Measurements from ENCODE around the gene CRISP1. TPM values are rescaled to one million over a fixed set of nuclear protein-coding genes. Genes with fewer than 3 reads are reported as not detected.
"Not testable (repeated sequence)": the region's sequence is repeated elsewhere in the genome, so short reads cannot be mapped to it uniquely, and the experiment has no call there.

Gene CRISP1
- total RNA-seq, 6 experiments from 2014 or later: not detected

DNA sequence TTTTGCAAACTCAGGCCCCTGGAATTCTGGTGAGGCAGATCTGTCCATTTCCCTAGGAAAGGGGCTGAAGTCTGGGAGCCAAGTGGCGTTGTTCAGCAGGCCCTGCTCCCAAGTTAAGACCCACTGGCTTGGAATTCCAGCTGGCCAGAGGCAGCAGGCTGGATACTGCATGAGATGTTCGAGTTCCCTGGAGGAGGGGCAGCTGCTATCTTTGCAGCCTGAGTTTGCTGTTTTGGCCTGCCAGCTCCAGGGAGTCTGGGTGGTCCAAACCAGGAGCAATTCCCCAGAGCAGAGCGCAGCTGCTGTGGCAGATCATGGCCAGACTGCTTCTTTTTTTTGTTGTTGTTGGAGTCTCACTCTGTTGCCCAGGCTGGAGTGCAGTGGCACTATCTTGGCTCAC is 61.1 kb downstream of the CRISP1 start:
- ATAC-seq (no peak), DNase-seq (no peak)
- intact Hi-C loops (cut with DNase I): no loop called here
- H3K36me3 ChIP-seq: no peaks in the 10 kb centered on the region
- no peaks in the 10 kb centered on the region for H3K9me3 ChIP-seq
- TF ChIP-seq POLR2A (IDR thresholded peaks at IDR 0.05) (no peak), CTCF (IDR thresholded peaks at IDR 0.05) (no peak)
- H3K27ac ChIP-seq: no peak overlapping the region
- no CpG with 5 or more reads among the region's 3 CpGs for WGBS (ENCODE audit: insufficient coverage, low coverage, low lambda C conversion rate, missing lambda C conversion rate)
- no peak overlapping the region for H3K4me3 ChIP-seq
- no peaks in the 10 kb centered on the region for H3K4me1 ChIP-seq
- H3K27me3 ChIP-seq: no peaks in the 10 kb centered on the region

DNA sequence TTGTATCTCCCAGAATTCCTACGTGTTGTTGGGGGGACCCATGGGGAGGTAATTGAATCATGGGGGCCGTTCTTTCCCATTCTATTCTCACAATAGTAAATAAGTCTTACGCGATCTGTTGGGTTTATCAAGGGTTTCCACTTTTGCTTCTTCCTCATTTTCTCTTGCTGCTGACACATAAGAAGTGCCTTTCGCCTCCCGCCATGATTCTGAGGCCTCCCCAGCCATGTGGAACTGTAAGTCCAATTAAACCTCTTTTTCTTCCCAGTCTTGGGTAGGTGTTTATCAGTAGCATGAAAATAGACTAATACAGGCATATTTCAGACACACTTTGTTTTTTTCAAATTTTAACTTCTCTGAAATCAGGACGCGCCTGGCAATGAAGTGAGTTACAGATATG is 64.8 kb downstream of the CRISP1 start:
- intact Hi-C loops (cut with DNase I): no loop called here
- DNase-seq (no peak), ATAC-seq (no peak)
- no peak overlapping the region for H3K4me3 ChIP-seq
- no peaks in the 10 kb centered on the region for H3K9me3 ChIP-seq
- TF ChIP-seq CTCF (IDR thresholded peaks at IDR 0.05) (no peak), POLR2A (IDR thresholded peaks at IDR 0.05) (no peak)
- WGBS (ENCODE audit: insufficient coverage, low coverage, low lambda C conversion rate, missing lambda C conversion rate): 98% methylated on average over 4 of the region's 8 CpGs
- H3K4me1 ChIP-seq: no peaks in the 10 kb centered on the region
- no peaks in the 10 kb centered on the region for H3K36me3 ChIP-seq
- no peaks in the 10 kb centered on the region for H3K27me3 ChIP-seq
- H3K27ac ChIP-seq: no peak overlapping the region

GRCh38 chr6:49799090-49799489 is 67.2 kb downstream of the CRISP1 start:
- intact Hi-C loops (cut with DNase I): no loop called here
- Histone ChIP-seq H3K4me1 (no peaks in the 10 kb centered on the region), H3K27ac (no peak overlapping the region), H3K9me3 (no peaks in the 10 kb centered on the region), H3K27me3 (no peaks in the 10 kb centered on the region), H3K36me3 (no peaks in the 10 kb centered on the region), H3K4me3 (no peak overlapping the region)
- no peak for TF ChIP-seq CTCF (IDR thresholded peaks at IDR 0.05)
- no peak for TF ChIP-seq POLR2A (IDR thresholded peaks at IDR 0.05)
- DNase-seq (no peak), ATAC-seq (no peak)
- WGBS (ENCODE audit: insufficient coverage, low coverage, low lambda C conversion rate, missing lambda C conversion rate): 90% methylated on average over 1 of the region's 1 CpG

DNA sequence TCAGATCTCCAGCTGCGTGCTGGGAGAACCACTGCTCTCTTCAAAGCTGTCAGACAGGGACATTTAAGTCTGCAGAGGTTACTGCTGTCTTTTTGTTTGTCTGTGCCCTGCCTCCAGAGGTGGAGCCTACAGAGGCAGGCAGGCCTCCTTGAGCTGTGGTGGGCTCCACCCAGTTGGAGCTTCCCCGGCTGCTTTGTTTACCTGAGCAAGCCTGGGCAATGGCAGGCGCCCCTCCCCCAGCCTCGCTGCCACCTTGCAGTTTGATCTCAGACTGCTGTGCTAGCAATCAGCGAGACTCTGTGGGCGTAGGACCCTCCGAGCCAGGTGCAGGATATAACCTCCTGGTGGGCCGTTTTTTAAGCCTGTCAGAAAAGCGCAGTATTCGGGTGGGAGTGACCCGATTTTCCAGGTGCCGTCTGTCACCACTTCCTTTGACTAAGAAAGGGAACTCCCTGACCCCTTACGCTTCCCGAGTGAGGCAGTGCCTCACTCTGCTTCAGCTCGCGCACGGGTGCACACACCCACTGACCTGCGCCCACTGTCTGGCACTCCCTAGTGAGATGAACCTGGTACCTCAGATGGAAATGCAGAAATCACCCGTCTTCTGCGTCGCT is 69.4 kb downstream of the CRISP1 start:
- ATAC-seq; H3K4me3 ChIP-seq; H3K27ac ChIP-seq; H3K9me3 ChIP-seq; H3K27me3 ChIP-seq; H3K36me3 ChIP-seq; intact Hi-C loops (cut with DNase I); H3K4me1 ChIP-seq; DNase-seq: not testable (repeated sequence)
- 76% methylated on average over 12 of the region's 21 CpGs for WGBS (ENCODE audit: insufficient coverage, low coverage, low lambda C conversion rate, missing lambda C conversion rate)

DNA sequence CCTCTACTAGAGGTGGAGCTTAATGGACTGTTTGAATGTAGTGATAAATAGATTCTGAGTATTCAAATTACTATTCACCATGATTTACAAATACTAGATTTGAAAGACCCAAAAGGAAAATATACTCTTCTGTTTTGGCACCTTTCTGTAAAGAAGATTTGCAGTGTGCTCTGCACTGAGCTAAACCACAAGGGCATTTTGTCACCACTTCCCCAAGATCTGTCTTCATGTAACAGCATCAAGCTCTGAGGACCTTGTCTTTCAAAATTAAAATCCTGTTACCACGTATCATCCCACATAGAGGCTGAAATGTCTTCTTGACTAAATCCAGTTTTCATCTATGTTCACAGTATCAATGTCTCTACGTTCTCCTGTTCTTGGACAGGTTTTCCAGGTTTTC is 76.0 kb downstream of the CRISP1 start:
- H3K4me3 ChIP-seq: no peak overlapping the region
- DNase-seq (no peak), ATAC-seq (no peak)
- H3K27ac ChIP-seq: no peak overlapping the region
- H3K4me1 ChIP-seq: no peaks in the 10 kb centered on the region
- H3K9me3 ChIP-seq: no peaks in the 10 kb centered on the region
- 58% methylated on average over 2 of the region's 2 CpGs for WGBS (ENCODE audit: insufficient coverage, low coverage, low lambda C conversion rate, missing lambda C conversion rate)
- H3K27me3 ChIP-seq: no peaks in the 10 kb centered on the region
- intact Hi-C loops (cut with DNase I): no loop called here
- TF ChIP-seq POLR2A (IDR thresholded peaks at IDR 0.05): no peak
- no peak for TF ChIP-seq CTCF (IDR thresholded peaks at IDR 0.05)
- no peaks in the 10 kb centered on the region for H3K36me3 ChIP-seq
